ENCODE results near the gene NACA. TPM values are rescaled to one million over a fixed set of nuclear protein-coding genes. Genes with fewer than 3 reads are reported as not detected.
A peak's percentile ranks its signal among the peaks of the same experiment; 100 is the strongest.
"Not testable (repeated sequence)": the region's sequence is repeated elsewhere in the genome, so short reads cannot be mapped to it uniquely, and the experiment has no call there.

The NACA gene
- total RNA-seq, 1 experiment from 2014 or later = 2,376 TPM

DNA sequence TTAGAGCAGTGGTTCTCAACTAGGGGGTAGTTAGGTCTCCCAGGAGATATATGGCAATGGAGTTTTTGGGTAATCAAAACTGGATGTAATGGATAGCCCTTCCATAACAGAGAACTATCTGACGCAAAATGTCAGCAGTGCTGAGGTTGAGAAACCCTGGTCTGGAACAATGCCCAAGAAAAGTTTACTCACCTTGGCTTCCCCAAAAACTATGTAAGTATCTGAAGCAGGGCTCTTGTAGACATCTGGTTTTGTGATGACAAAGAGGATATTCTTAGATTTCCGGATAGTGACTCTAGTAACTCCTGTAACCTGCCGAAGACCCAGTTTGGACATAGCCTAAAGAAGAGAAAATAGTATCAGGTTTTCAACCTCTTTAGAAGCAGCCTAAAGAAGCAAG, 11.8 kb downstream of the NACA start:
- in situ Hi-C loops (cut with HindIII; ENCODE audit: low pct_unique_long_range_greater_than_20kb, low sequenced_read_pairs) = no loop called here
- no peak for DNase-seq (ENCODE audit: low read depth, low spot score)

DNA sequence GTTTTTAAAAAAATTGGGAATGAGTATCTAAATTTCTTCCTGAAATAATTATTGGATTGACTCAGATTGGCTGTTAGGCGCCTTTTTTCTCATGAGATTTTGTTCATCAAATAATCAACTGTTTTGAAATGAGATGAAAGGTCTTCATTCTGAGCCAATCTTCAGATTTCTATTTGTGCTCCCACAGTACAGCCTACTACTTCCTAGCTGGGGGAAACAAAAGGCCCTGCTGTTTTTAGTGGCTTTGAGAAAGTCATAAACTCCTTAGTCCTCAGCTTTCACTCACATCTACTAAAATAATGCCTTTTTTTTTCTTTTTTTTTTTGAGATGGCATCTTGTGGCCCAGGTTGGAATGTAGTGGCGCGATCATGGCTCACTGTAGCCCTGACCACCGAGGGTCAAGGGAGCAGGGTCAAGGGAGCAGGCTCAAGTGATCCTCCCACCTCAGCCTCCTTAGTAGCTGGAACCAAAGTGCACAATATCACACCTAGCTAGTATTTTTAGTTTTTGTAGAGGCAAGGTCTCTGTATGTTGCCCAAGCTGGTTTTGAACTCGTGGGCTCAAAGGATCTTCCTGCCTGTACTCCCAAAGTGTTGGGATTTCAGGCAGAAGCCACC, 15.2 kb downstream of the NACA start:
- in situ Hi-C loops (cut with HindIII; ENCODE audit: low pct_unique_long_range_greater_than_20kb, low sequenced_read_pairs) = no loop called here
- peak; percentile 84 for DNase-seq (ENCODE audit: low read depth, low spot score)

DNA sequence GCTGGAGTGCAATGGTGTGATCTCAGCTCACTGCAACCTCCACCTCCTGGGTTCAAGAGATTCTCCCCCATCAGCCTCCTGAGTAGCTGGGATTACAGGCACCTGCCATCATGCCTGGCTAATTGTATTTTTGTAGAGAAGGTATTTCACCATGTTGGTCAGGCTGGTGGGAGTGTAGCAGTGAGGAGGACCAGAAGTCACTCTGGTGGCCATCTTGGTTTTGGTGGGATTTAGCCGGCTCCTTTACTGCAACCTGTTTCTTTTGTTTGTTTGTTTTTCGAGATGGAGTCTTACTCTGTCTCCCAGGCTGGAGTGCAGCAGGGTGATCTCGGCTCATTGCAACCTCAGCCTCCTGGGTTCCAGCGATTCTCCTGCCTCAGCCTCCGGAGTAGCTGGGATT, 20.6 kb downstream of the NACA start:
- DNase-seq (ENCODE audit: low read depth, low spot score); in situ Hi-C loops (cut with HindIII; ENCODE audit: low pct_unique_long_range_greater_than_20kb, low sequenced_read_pairs): not testable (repeated sequence)

DNA sequence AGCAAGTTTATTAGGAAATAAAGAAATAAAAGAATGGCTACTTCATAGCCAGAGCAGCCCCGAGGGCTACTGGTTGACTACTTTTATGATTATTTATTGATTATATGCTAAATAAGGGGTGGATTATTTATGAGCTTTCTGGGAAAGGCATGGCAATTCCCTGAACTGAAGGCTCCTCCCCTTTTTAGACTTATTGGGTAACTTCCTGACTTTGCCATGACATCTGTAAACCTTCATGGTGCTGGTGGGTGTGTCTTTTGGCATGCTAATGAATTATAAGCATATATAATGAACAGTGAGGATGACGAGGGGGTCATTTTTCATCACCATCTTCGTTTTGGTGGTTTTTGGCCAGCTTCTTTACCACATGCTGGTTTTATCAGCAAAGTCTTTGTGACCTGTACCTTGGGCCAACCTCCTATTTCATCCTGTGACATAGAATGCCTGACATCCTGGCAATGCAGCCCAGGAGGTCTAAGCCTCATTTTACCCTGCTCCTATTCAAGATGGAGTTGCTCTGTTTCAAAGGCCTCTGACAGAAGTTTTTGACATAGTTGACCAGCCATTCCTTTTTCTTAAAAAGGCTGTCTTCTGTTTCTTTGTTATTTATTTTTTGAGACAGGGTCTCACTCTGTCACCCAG, 26.0 kb downstream of the NACA start:
- in situ Hi-C loops (cut with HindIII; ENCODE audit: low pct_unique_long_range_greater_than_20kb, low sequenced_read_pairs) = no loop called here
- DNase-seq (ENCODE audit: low read depth, low spot score) = no peak

DNA sequence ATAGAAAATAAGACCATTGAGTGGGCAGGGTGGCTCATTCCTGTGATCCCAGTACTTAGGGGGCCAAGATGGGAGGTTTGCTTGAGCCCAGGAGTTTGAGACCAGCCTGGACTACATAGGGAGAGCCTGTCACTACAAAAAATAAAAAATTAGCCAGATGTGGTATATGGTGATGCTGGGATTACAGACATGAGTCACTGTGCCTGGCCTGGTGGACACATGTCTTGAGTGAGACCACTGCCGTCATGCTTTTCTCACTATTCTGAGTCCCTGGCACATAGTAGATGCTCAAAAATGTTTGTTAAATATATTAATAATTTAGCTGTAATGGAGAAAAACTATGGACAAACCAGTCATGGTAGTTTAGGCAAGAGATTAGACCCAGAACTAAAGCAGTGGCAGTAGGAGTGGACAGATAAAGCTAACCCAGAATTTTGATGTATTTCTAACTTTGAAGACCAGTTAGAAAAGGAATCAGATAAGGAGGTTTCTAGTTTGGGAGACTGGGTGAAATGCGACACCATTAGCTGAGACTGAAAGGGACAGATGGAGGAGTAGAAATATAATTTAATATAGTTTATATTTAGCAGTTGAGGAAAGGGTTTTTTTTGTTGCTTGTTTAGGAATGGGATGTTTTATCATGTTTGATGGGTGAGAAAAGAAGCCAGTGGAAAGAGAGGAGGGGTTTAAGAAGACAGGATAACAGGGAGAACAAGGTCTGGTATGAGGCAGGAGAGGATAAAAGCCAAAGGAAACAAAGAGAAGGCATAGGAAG, 29.6 kb downstream of the NACA start:
- no peak for DNase-seq (ENCODE audit: low read depth, low spot score)
- in situ Hi-C loops (cut with HindIII; ENCODE audit: low pct_unique_long_range_greater_than_20kb, low sequenced_read_pairs) = no loop called here

DNA sequence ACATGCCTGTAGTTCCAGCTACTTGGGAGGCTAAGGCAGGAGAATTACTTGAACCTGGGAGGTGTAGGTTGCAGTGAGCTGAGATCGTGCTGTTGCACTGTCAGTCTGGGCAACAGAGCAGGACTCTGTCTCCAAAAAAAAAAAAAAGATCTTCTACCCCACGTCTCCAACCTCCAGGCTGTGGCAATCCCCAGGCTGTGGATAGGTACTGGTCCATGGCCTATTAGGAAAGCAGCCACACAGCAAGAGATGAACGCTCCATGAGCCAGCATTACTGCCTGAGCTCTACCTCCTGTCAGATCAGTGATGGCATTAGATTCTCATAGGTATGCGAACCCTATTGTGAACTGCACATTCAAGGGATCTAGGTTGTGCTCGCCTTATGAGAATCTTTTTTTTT, 30.9 kb downstream of the NACA start:
- in situ Hi-C loops (cut with HindIII; ENCODE audit: low pct_unique_long_range_greater_than_20kb, low sequenced_read_pairs) = no loop called here
- DNase-seq (ENCODE audit: low read depth, low spot score) = no peak

DNA sequence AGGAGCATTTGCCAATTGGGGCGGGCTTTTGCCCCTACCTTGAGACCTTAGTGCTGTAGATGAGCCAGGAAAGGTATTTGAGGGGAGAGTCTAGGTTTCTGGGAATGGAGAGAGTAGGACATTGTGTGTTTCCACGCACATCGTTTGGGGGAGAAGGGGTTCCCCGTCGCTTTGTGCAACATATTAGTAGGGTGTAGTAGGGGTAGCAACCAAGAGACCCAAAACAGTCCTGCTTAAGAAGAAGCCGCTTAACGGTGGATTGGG, 36.3 kb downstream of the NACA start:
- no peak for DNase-seq (ENCODE audit: low read depth, low spot score)
- in situ Hi-C loops (cut with HindIII; ENCODE audit: low pct_unique_long_range_greater_than_20kb, low sequenced_read_pairs) = no loop called here

DNA sequence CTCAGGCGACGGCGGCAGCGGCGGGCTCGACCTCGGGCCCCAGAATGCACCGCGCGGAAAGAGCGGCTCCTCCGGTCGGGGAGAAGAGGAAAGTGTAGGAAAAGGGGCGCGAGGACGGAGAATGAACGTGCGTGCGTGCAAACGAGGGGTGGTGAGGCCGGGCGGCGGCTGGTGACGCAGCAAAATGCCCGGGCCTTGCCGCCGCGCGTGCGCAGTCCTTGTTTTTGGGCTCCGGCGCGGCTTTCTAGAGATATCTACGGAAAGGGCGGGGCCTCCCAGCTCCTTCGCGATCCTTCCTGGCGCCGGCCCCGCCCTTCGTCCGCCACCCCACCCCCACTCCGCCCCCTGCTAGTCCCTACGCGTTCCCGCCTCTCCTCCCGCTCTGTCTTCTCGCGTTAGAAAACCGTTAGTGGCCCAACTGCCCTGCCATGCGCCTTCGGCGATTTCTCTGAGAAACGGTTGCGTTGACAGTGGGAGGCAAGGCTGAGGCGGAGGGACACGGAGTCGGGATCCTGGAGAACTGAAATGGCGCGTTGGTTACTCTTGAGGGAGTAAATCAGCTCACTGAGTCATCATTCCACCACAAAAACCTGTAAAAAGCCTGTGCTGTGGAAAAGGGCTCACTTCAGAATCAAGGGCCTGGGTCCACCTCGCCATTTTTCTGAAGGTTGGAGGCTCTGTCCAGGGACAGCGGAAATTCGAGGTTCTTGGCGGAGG, 36.8 kb downstream of the NACA start, which contains the start of gene PTGES3:
PTGES3 (minus strand) TSS at position 156 of the 717 bp plus-strand sequence. CDS start 285 bp downstream, outside the sequence.
- DNase-seq (ENCODE audit: low read depth, low spot score) = peak; percentile 99
- in situ Hi-C loops (cut with HindIII; ENCODE audit: low pct_unique_long_range_greater_than_20kb, low sequenced_read_pairs) = no loop called here

DNA sequence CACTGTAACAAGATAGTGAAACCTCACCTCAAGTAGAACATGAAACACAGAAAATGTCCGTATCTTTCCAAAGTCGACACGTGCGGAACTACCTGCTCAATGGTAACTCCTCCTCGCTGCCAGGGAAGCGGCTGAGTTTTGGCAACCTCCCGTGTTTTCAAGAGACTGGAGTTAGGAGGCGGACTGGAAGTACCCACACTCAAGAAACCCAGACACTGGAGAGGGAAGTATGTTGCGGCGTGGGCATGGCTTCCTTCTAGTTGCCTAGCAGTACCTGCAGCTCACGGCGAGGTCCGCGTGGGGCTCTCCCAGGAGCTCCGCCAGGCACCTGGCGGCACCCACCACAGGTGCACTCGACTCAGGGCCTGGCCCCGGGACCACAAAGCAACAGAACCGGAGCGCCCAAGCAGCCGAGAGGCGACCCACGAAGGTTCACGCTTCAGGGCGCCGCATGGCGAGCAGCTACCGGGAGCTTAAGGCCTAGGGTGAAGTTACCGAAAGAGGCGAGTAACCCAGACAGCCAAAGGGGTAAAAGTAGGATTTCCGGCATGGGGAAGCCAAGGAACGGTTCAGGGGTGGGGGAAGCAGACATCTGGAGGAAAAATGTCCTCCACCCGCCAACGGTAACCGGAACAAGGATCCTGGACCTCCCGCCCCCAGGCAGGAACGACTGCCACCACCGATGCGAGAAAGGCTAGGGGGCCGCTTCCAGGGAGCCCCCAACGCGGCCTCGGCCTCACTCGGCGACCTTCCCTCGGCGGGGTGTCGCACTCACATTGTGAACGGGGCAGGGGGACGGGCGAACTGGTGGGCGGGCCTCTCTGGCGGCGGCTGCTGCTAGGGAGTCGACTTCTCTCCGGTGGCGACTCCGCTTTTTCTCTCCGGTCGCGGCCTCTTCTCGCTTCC, 37.6 kb downstream of the NACA start:
- in situ Hi-C loops (cut with HindIII; ENCODE audit: low pct_unique_long_range_greater_than_20kb, low sequenced_read_pairs) = no loop called here
- DNase-seq (ENCODE audit: low read depth, low spot score) = peak; percentile 38

DNA sequence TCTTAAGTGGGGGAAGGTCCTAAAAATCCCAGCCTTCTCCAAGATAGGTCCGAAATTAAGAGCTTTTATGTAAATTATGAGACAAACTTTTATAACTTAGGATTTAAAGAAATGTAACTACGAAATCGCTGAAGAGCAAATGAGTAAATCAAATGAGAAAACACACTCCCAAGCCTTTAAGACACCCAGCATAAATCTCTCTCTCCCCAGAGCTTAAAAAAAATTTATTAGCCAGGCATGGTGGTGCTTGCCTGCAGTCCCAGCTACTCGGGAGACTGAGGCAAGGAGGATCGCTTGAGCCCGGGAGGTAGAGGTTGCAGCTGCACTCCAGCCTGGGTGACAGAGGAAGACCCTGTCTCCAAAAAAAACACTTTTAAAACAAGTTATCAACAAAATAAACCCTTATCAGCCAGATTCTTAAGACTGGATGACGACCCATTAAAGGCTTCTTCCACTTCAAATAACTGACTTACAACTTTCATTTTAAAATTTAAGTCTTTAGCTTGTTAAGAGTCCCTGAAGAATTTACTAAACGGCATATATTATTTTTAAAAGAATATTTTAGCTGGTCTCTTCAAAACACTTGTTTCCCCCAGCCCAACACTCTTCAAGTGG, 40.2 kb downstream of the NACA start:
- in situ Hi-C loops (cut with HindIII; ENCODE audit: low pct_unique_long_range_greater_than_20kb, low sequenced_read_pairs) = no loop called here
- no peak for DNase-seq (ENCODE audit: low read depth, low spot score)

DNA sequence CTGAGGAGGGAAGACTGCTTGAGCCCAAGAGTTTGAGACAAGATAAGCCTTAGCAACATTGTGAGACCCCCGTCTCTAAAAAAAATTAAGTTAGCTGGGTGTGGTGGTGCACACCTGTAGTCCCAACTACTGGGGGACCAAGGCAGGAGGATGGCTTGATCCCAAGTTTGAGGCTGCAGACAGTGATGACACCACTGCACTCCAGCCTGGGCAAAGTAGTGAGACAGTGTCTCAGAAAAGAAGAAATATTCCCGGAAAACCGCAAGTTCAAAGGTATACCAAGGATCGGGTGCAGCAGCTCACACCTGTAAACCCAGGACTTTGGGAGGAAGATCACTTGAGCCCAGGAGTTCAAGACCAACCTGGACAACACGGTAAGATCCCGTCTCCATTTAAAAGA, 42.8 kb downstream of the NACA start:
- DNase-seq (ENCODE audit: low read depth, low spot score) = no peak
- in situ Hi-C loops (cut with HindIII; ENCODE audit: low pct_unique_long_range_greater_than_20kb, low sequenced_read_pairs) = no loop called here

DNA sequence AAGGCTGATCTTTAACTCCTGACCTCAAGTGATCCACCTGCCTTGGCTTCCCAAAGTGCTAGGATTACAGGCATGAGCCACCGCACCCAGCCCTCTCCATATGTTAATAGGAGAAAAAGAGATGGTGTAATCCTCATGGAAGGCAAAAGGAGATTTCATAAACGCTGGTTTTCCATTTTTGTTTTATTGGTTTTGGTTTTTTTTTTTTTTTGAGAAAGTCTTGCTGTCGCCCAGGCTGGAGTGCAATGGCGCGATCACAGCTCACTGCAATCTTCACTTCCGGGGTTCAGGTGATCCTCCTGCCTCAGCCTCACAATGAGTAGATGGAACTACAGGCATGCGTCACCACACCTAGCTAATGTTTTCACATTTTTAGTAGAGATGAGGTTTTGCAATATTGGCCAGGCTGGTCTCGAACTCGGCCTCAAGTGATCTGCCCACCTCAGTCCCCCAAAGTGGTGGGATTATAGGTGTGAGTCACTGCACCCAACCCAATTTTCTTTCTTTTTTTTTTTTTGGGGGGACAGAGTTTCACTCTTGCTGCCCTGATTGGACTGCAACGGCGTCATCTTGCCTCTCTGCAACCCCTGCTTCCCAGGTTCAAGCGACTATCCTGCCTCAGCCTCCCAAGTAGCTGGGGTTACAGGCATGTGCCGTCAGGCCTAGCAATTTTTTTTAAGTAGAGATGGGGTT, 45.1 kb downstream of the NACA start:
- DNase-seq (ENCODE audit: low read depth, low spot score) = no peak
- in situ Hi-C loops (cut with HindIII; ENCODE audit: low pct_unique_long_range_greater_than_20kb, low sequenced_read_pairs) = no loop called here

DNA sequence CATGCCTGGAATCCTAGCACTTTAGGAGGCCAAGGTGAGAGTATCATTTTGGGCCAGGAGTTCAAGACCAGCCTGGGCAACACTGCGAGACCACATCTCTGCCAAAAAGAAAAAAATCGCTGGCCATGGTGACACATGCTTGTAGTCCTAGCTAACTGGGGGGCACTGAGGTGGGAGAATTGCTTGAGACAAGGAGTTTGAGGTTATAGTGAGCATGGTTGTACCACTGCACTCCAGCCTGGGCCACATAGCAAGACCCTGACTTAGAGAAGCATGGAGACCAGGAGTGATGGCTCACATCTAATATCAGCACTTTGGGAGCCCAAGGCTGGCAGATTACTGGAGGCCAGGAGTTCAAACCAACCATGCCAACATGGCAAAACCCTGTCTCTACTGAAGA, 46.2 kb downstream of the NACA start:
- DNase-seq (ENCODE audit: low read depth, low spot score) = no peak

DNA sequence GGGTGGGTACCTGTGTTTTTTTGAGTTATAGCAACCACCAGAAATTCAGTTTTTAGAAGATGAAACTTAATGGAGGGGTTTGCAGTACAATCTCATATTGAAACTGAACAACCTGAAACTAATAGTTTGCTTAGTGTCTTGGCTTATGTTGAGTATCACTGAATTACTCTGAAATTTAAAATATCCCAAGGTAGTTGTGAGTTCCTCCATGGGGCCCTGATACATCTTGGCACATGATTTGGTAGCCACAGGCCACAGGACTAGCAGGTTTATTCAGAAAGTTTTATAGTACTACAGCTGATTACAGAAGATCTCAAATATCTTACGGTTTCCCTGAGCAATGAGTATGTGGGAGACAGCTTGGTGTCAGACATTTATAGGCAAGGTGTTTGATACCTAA, 47.4 kb downstream of the NACA start:
- in situ Hi-C loops (cut with HindIII; ENCODE audit: low pct_unique_long_range_greater_than_20kb, low sequenced_read_pairs) = no loop called here
- DNase-seq (ENCODE audit: low read depth, low spot score) = no peak

More for the DNA sequence above, 46.2 kb downstream of the NACA start:
- in situ Hi-C loops (cut with HindIII; ENCODE audit: low pct_unique_long_range_greater_than_20kb, low sequenced_read_pairs) = no loop called here

DNA sequence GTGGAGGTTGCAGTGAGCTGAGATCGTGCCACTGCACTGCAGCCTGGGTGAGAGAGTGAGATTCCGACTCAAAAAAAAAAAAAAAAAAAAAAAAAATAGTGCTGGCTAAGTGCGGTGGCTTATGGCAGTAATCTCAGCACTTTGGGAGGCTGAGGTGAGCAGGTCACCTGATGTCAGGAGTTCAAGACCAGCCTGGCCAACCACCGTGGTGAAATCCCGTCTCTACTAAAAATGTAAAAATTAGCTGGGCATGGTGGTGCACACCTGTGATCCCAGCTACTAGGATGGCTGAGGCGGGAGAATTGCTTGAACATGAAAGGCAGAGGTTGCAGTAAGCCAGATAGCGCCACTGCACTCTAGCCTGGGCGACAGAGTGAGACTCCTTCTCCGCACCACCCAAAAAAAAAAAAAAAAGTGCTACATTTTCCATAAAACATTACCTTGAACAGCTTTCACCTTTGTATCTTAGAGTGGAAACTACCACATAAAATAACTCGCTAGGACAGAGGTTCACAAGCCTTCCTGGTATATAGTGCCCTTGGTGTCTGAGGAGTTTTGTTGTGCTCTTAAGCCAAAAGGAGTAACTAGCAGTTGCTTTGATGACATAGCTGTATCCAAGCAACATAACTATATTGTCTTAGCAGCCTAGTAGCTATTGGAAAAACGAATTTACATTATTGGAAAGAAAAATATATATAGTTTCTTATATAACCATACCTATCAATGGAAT, 48.1 kb downstream of the NACA start:
- no peak for DNase-seq (ENCODE audit: low read depth, low spot score)
- in situ Hi-C loops (cut with HindIII; ENCODE audit: low pct_unique_long_range_greater_than_20kb, low sequenced_read_pairs) = no loop called here

DNA sequence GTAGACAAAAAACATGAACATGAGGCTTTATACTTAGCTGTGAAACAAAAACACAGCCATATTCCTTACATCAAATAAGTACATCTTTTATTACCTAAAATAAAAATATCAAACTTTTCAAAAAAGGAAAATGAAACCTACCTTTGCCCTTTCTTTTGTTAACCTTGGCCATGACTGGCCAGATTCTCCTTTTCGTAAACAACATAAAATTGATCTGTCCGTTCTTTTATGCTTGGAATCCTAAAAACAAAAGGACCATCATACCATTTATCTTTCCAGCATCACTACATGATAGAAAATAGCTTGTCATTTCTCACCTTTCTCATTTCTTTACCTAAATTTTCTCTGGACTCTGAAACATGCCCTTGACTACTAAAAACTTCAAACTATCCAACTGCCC, 53.5 kb downstream of the NACA start:
- no peak for DNase-seq (ENCODE audit: low read depth, low spot score)
- in situ Hi-C loops (cut with HindIII; ENCODE audit: low pct_unique_long_range_greater_than_20kb, low sequenced_read_pairs) = no loop called here
